KMS-11 (cell line): ENCODE measurements around the gene NFYA.

ENCODE experiments used
- H2AFZ ChIP-seq: fragments of 200-600 bp; sonication (generic); 2 replicates; pipeline ENCODE4 v1.6.1; 2016; ENCODE audit warnings: antibody characterized with exemption, mixed run types, low read depth
- H3K27ac ChIP-seq: fragments of 200-600 bp; sonication (generic); 2 replicates; pipeline ENCODE4 v1.6.1; 2016; ENCODE audit warnings: mild to moderate bottlenecking, mixed run types
- H3K27me3 ChIP-seq: fragments of 200-600 bp; sonication (generic); 2 replicates; pipeline ENCODE4 v1.6.1; 2017; ENCODE audit warnings: mild to moderate bottlenecking, low read depth, mixed run types, moderate library complexity; ENCODE audit not compliant: insufficient read depth
- H3K36me3 ChIP-seq: fragments of 200-600 bp; sonication (generic); 2 replicates; pipeline ENCODE4 v1.6.1; 2017; ENCODE audit warnings: mild to moderate bottlenecking, mixed run types; ENCODE audit not compliant: insufficient read depth
- H3K4me1 ChIP-seq: fragments of 200-600 bp; sonication (generic); 2 replicates; pipeline ENCODE4 v1.6.1; 2016; ENCODE audit warnings: mild to moderate bottlenecking, low read depth, mixed run types; ENCODE audit not compliant: poor library complexity, severe bottlenecking
- H3K4me2 ChIP-seq: fragments of 200-600 bp; sonication (generic); 2 replicates; pipeline ENCODE4 v1.7.0; 2016; ENCODE audit warnings: mild to moderate bottlenecking, mixed run types
- H3K4me3 ChIP-seq: fragments of 200-600 bp; sonication (generic); IDR thresholded peaks from 2 replicates; pipeline ENCODE4 v1.6.1; 2017; ENCODE audit warnings: low read depth, low read length, mixed read lengths; ENCODE audit not compliant: insufficient read depth
- H3K79me2 ChIP-seq: fragments of 200-600 bp; sonication (generic); 2 replicates; pipeline ENCODE4 v1.6.1; 2016; ENCODE audit warnings: low read depth, mixed run types; ENCODE audit not compliant: insufficient read depth
- H3K9ac ChIP-seq: fragments of 200-600 bp; sonication (generic); 2 replicates; pipeline ENCODE4 v1.6.1; 2016; ENCODE audit warnings: mild to moderate bottlenecking, mixed run types
- H4K20me1 ChIP-seq: fragments of 200-600 bp; sonication (generic); 2 replicates; pipeline ENCODE4 v1.6.1; 2016; ENCODE audit warnings: mild to moderate bottlenecking, mixed run types; ENCODE audit not compliant: insufficient read depth
- CTCF ChIP-seq: fragments of 200-600 bp; sonication (generic); conservative IDR thresholded peaks from 2 replicates; pipeline ENCODE4 v1.6.1; 2017; ENCODE audit warnings: low read depth, mild to moderate bottlenecking, antibody characterized with exemption, low read length, moderate library complexity, mixed read lengths

Gene NFYA

DNA sequence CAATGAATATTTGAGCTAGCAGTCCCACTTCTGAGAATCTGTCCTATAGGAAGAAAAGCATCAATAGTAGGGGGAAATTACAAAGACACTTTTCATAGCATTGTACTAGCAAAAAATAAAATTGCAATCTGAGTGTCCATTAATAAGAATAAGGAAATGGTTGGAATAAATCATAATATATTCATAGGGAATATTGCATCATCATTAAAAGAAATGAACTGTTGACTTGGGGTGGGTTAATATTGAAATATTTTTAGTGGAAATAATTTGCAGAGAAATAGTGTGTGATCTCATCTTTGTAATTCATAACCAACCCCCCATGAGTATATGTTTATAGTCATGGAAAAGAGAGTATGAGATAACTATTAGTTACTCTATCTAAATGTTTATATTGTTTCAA lies 12.4 kb downstream of the NFYA start:
- no peak overlapping the region for H3K27ac ChIP-seq
- no peaks in the 10 kb centered on the region for H4K20me1 ChIP-seq
- no peak overlapping the region for H3K4me3 ChIP-seq
- peaks cover 4% of the 10 kb centered on the region; the same call in 1 of the 2 replicates for H3K79me2 ChIP-seq
- H3K27me3 ChIP-seq, result no peaks in the 10 kb centered on the region
- H3K4me2 ChIP-seq, result no peak overlapping the region
- TF ChIP-seq CTCF, result no peak
- no peak overlapping the region for H3K9ac ChIP-seq
- H3K36me3 ChIP-seq, result peaks cover 7% of the 10 kb centered on the region
- H2AFZ ChIP-seq, result no peak overlapping the region
- H3K4me1 ChIP-seq, result no peaks in the 10 kb centered on the region

GRCh38 chr6:41088451-41088850 lies 15.7 kb downstream of the NFYA start:
- Histone ChIP-seq H3K4me3 (no peak overlapping the region), H3K9ac (no peak overlapping the region), H4K20me1 (no peaks in the 10 kb centered on the region), H3K36me3 (no peaks in the 10 kb centered on the region; the same call in none of the 2 replicates), H3K4me2 (no peak overlapping the region), H3K27ac (no peak overlapping the region), H3K4me1 (no peaks in the 10 kb centered on the region), H3K27me3 (no peaks in the 10 kb centered on the region), H2AFZ (no peak overlapping the region), H3K79me2 (peaks cover 4% of the 10 kb centered on the region; the same call in 1 of the 2 replicates)
- TF ChIP-seq CTCF, result no peak

- Histone ChIP-seq H4K20me1 (no peaks in the 10 kb centered on the region), H3K4me3 (no peak overlapping the region), H3K4me1 (no peaks in the 10 kb centered on the region), H3K27me3 (no peaks in the 10 kb centered on the region), H3K36me3 (peaks cover 5% of the 10 kb centered on the region), H3K4me2 (no peak overlapping the region), H3K27ac (no peak overlapping the region), H3K79me2 (no peaks in the 10 kb centered on the region), H2AFZ (no peak overlapping the region), H3K9ac (no peak overlapping the region)
- no peak for TF ChIP-seq CTCF
Measured at GRCh38 chr6:41090841-41091761, 18.3 kb downstream of the NFYA start.

- Histone ChIP-seq H3K79me2 (no peaks in the 10 kb centered on the region), H2AFZ (no peak overlapping the region), H3K27ac (no peak overlapping the region), H3K36me3 (peaks cover 6% of the 10 kb centered on the region), H4K20me1 (no peaks in the 10 kb centered on the region), H3K4me2 (no peak overlapping the region), H3K4me1 (no peaks in the 10 kb centered on the region), H3K9ac (no peak overlapping the region), H3K27me3 (no peaks in the 10 kb centered on the region), H3K4me3 (no peak overlapping the region)
- TF ChIP-seq CTCF, result peak; percentile 54
Measured at GRCh38 chr6:41092421-41093140, 19.8 kb downstream of the NFYA start.
